ENCODE results near the gene RELN. TPM values are rescaled to one million over a fixed set of nuclear protein-coding genes. Genes with fewer than 3 reads are reported as not detected.

Gene RELN
- total RNA-seq, 1 donor from 2014 or later = 3.8 TPM

- TF ChIP-seq, protein P1, sequence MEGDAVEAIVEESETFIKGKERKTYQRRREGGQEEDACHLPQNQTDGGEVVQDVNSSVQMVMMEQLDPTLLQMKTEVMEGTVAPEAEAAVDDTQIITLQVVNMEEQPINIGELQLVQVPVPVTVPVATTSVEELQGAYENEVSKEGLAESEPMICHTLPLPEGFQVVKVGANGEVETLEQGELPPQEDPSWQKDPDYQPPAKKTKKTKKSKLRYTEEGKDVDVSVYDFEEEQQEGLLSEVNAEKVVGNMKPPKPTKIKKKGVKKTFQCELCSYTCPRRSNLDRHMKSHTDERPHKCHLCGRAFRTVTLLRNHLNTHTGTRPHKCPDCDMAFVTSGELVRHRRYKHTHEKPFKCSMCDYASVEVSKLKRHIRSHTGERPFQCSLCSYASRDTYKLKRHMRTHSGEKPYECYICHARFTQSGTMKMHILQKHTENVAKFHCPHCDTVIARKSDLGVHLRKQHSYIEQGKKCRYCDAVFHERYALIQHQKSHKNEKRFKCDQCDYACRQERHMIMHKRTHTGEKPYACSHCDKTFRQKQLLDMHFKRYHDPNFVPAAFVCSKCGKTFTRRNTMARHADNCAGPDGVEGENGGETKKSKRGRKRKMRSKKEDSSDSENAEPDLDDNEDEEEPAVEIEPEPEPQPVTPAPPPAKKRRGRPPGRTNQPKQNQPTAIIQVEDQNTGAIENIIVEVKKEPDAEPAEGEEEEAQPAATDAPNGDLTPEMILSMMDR (conservative IDR thresholded peaks at IDR 0.05; ENCODE audit: low read depth, low read length) = no peak
- no peak overlapping the region for H3K4me3 ChIP-seq (ENCODE audit: low read depth, low read length)
- DNase-seq (ENCODE audit: low read depth) = no peak
These were observed 302.7 kb downstream of the RELN start for GRCh38 chr7:103686763-103687162.

GRCh38 chr7:103686064-103686463, 303.4 kb downstream of the RELN start:
- TF ChIP-seq, protein P1 (conservative IDR thresholded peaks at IDR 0.05; ENCODE audit: low read depth, low read length) = no peak
- no peak overlapping the region for H3K4me3 ChIP-seq (ENCODE audit: low read depth, low read length)
- DNase-seq (ENCODE audit: low read depth) = no peak

DNA sequence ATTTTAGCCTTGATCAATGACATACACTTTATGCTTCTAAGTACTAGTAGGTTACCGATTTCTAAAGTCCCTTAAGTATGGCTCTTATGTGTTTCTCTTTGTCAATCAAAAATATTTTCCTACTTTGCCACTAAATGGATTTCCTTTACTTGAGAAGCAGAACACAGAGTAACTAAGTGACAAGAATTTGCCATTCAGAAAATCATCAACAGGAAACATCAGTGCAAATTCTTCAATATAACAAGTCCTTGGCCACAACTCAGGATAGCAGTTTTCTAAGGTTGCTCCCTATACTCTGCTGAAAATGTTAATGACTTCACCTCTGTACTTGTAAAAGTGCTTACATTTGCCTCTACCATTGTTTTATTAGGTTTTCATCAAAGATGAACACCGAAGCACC, 303.8 kb downstream of the RELN start:
- TF ChIP-seq, protein P1 (conservative IDR thresholded peaks at IDR 0.05; ENCODE audit: low read depth, low read length) = no peak

GRCh38 chr7:103683348-103683747, 306.1 kb downstream of the RELN start:
- no peak for DNase-seq (ENCODE audit: low read depth)
- no peak overlapping the region for H3K4me3 ChIP-seq (ENCODE audit: low read depth, low read length)
- TF ChIP-seq, protein P1 (conservative IDR thresholded peaks at IDR 0.05; ENCODE audit: low read depth, low read length) = no peak

More for the DNA sequence above, 303.8 kb downstream of the RELN start:
- DNase-seq (ENCODE audit: low read depth) = no peak
- no peak overlapping the region for H3K4me3 ChIP-seq (ENCODE audit: low read depth, low read length)

GRCh38 chr7:103680161-103681144, 309.0 kb downstream of the RELN start:
- no peak overlapping the region for H3K4me3 ChIP-seq (ENCODE audit: low read depth, low read length)
- TF ChIP-seq, protein P1 (conservative IDR thresholded peaks at IDR 0.05; ENCODE audit: low read depth, low read length) = no peak
- DNase-seq (ENCODE audit: low read depth) = no peak

DNA sequence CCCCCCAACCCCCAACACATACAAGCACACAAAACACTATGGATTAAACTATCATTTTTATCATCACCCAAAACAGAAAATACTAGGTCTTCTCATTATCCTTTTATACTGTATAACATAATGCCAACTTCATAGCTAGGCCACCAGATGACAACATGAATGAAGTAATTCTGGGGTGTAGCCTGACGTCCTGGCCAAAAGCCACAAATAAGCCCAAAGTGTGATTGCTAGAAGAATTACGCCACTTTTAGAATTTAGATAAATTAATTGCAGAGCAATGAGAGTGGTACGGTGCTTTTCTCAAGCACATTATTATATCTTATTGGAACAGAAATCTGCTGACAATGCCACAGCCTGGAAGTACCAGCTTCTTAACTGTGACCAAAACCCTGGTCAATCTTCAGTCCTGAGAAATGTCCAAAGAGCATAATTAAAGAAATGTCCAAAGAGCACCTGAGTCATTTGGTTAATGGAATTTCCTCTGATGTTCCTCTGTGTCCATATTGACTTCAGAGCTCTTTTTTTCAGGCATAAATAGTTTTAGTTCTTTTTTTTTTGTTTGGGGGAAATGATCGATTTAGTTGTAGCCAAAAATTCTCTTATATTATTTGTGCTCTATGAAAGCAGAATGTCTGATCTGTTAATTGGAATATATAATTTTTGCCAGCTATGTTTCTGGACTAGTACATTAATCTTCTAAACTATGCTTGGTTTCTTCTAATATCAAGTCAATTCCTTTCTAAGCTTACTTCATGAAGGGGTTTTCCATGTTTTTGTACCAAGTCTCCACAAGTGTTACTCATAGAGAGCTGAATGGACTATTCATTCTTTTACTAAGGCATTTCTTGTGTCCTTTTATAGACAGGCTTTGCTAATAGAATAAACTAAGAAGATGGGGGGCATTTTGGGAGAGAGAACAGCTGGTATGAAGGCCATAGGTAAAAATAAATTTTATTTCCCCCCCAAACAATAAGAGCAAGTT, 310.0 kb downstream of the RELN start:
- H3K4me3 ChIP-seq (ENCODE audit: low read depth, low read length) = no peak overlapping the region
- DNase-seq (ENCODE audit: low read depth) = no peak
- TF ChIP-seq, protein P1 (conservative IDR thresholded peaks at IDR 0.05; ENCODE audit: low read depth, low read length) = no peak
